HFFc6 (cell line): Measurements from ENCODE around the gene CD44. TPM values are rescaled to one million over a fixed set of nuclear protein-coding genes. Genes with fewer than 3 reads are reported as not detected.

Experiments
- DNase-seq: peaks from one replicate; pipeline ENCODE4 v3.0.0-alpha.2; 2018
- H3K27ac Mint-ChIP-seq: 2 replicates; pipeline ENCODE4 v1.8.0; 2020; ENCODE audit warnings: mild to moderate bottlenecking, mixed read lengths
- H3K27me3 Mint-ChIP-seq: 2 replicates; pipeline ENCODE4 v1.8.0; 2021; ENCODE audit warnings: mild to moderate bottlenecking, moderate library complexity, mixed read lengths; ENCODE audit not compliant: insufficient read depth
- H3K36me3 Mint-ChIP-seq: 2 replicates; pipeline ENCODE4 v1.8.0; 2021; ENCODE audit warnings: low read depth, mixed read lengths
- H3K4me1 Mint-ChIP-seq: 2 replicates; pipeline ENCODE4 v1.8.0; 2020; ENCODE audit warnings: low read depth, mixed read lengths
- H3K4me3 Mint-ChIP-seq: 2 replicates; pipeline ENCODE4 v1.8.0; 2020; ENCODE audit warnings: mild to moderate bottlenecking, moderate library complexity, mixed read lengths
- H3K9me3 Mint-ChIP-seq: 2 replicates; pipeline ENCODE4 v1.8.0; 2020; ENCODE audit warnings: mild to moderate bottlenecking, mixed read lengths
- total RNA-seq, 6 experiments: library from RNA; stranded (reverse); fragmentation: NEBNext Ultra II Directional; extraction: Animal tissue kit (Norgen Biotek cat#: 25700); gene quantifications; 2 replicates in 1 of 6; 3 replicates in 5 of 6; pipeline ENCODE4 v1.2.3, GENCODE V29; 2021
- TF ChIP-seq, protein P1 (sequence below): fragments of 200-600 bp; sonication (generic); IDR thresholded peaks from 2 replicates; pipeline ENCODE4 v1.5.0; 2021; ENCODE audit warnings: antibody characterized with exemption, mild to moderate bottlenecking

Gene CD44
- total RNA-seq, 6 experiments from 2014 or later, result 1,912 to 2,221 (median 2,175) TPM

DNA sequence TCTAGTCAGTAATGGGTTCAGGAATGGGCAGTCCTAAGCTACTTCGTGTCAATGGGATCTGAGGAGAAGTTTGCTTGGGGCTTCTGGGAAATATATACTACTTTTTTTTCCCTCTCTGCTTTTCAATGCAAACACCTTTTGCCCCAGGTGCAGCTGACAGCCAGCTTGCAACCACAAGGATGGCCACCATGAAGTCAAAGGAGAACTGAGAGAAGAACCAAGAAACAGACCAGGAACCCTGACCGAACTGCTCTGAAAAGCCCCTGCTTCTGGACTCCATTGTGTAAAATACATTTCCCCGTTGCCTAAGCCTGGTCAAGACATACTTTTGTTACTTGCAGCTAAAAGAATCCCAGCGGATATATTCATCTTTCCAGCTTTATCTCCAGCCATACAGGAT, 20.1 kb upstream of the CD44 start:
- Mint-ChIP-seq H3K27me3 (peaks cover 3% of the 10 kb centered on the region; the same call in 1 of the 2 replicates), H3K36me3 (no peaks in the 10 kb centered on the region), H3K4me3 (no peak overlapping the region), H3K27ac (no peak overlapping the region), H3K4me1 (peaks cover 20% of the 10 kb centered on the region), H3K9me3 (no peaks in the 10 kb centered on the region)
- TF ChIP-seq, protein P1, sequence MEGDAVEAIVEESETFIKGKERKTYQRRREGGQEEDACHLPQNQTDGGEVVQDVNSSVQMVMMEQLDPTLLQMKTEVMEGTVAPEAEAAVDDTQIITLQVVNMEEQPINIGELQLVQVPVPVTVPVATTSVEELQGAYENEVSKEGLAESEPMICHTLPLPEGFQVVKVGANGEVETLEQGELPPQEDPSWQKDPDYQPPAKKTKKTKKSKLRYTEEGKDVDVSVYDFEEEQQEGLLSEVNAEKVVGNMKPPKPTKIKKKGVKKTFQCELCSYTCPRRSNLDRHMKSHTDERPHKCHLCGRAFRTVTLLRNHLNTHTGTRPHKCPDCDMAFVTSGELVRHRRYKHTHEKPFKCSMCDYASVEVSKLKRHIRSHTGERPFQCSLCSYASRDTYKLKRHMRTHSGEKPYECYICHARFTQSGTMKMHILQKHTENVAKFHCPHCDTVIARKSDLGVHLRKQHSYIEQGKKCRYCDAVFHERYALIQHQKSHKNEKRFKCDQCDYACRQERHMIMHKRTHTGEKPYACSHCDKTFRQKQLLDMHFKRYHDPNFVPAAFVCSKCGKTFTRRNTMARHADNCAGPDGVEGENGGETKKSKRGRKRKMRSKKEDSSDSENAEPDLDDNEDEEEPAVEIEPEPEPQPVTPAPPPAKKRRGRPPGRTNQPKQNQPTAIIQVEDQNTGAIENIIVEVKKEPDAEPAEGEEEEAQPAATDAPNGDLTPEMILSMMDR, result no peak
- no peak for DNase-seq

DNA sequence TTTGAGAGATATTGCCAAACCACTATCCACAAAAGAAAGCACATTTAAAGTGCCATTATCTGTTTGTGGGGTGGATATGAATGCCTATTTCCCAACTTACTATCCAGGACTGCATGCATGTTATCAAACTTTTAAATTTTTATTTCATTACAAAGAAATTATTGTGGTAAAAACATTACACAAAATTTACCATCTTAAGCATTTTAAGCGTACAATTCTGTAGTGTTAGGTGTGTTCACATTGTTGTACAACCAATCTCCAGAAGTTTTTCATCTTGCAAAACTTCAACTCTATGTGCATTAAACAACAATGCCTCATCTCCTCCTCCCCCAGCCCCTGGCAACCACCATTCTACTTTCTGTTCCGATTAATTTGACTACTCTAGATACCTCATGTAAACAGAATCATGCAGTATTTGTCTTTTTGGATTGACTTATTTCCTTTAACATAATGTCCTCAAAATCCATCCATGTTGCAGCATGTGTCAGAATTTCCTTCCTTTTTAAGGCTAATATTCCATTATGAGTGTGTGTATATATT, 17.6 kb upstream of the CD44 start:
- Mint-ChIP-seq H3K4me1 (peaks cover 12% of the 10 kb centered on the region), H3K9me3 (no peaks in the 10 kb centered on the region), H3K27me3 (peaks cover 3% of the 10 kb centered on the region; the same call in 1 of the 2 replicates), H3K27ac (no peak overlapping the region), H3K4me3 (no peak overlapping the region), H3K36me3 (no peaks in the 10 kb centered on the region)
- DNase-seq, result no peak
- TF ChIP-seq, protein P1, result no peak

DNA sequence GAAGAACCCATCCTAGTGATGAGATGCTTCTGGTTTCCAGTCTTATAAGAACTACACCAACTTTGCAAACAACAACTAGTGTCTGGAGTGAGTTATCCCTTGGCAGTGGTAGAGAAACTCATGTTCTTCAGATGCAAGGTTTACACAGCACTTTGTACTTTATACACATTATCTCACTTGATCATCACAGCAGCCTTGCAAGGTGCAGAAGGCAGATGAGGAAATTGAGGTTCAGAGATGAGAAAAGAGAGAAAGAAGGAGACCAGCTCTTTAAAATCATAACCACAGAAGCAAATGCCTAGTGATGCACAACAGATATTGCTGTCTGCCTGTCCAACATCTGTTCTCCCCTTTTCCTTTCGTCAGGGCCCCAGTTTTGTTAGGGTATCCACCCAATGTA, 16.7 kb upstream of the CD44 start:
- Mint-ChIP-seq H3K27me3 (peaks cover 3% of the 10 kb centered on the region; the same call in 1 of the 2 replicates), H3K4me1 (peaks cover 4% of the 10 kb centered on the region; the same call in 1 of the 2 replicates), H3K27ac (no peak overlapping the region), H3K9me3 (no peaks in the 10 kb centered on the region), H3K4me3 (no peak overlapping the region), H3K36me3 (no peaks in the 10 kb centered on the region)
- TF ChIP-seq, protein P1, result no peak
- DNase-seq, result no peak

GRCh38 chr11:35126000-35126878, 12.7 kb upstream of the CD44 start:
- TF ChIP-seq, protein P1, result no peak
- Mint-ChIP-seq H3K4me3 (no peak overlapping the region), H3K9me3 (no peaks in the 10 kb centered on the region), H3K36me3 (no peaks in the 10 kb centered on the region), H3K4me1 (no peaks in the 10 kb centered on the region), H3K27me3 (no peaks in the 10 kb centered on the region), H3K27ac (no peak overlapping the region)
- no peak for DNase-seq

GRCh38 chr11:35126879-35127581, 11.9 kb upstream of the CD44 start:
- no peak for DNase-seq
- Mint-ChIP-seq H3K27ac (no peak overlapping the region), H3K27me3 (no peaks in the 10 kb centered on the region), H3K4me1 (no peaks in the 10 kb centered on the region), H3K4me3 (no peak overlapping the region), H3K36me3 (peaks cover under 1% of the 10 kb centered on the region; the same call in 1 of the 2 replicates), H3K9me3 (no peaks in the 10 kb centered on the region)
- TF ChIP-seq, protein P1, result no peak
